Measurements from ENCODE around the gene BCAS4.
"Not testable (repeated sequence)": the region's sequence is repeated elsewhere in the genome, so short reads cannot be mapped to it uniquely, and the experiment has no call there.

The BCAS4 gene

GRCh38 chr20:50797142-50797541 is 2.3 kb downstream of the BCAS4 start:
- no peak for DNase-seq
- Histone ChIP-seq H3K4me3 (ENCODE audit: low read depth, low read length) (no peak overlapping the region), H3K36me3 (no peaks in the 10 kb centered on the region), H3K27ac (no peak overlapping the region), H3K27me3 (ENCODE audit: insufficient read depth, low read depth, severe bottlenecking) (peaks cover 2% of the 10 kb centered on the region), H3K9me3 (ENCODE audit: severe bottlenecking) (no peaks in the 10 kb centered on the region)
- no peak for TF ChIP-seq CTCF (IDR thresholded peaks at IDR 0.05; ENCODE audit: low read depth, low read length)

GRCh38 chr20:50798650-50799049 is 3.8 kb downstream of the BCAS4 start:
- H3K27ac ChIP-seq: no peak overlapping the region
- no peak for TF ChIP-seq CTCF (IDR thresholded peaks at IDR 0.05; ENCODE audit: low read depth, low read length)
- no peak for DNase-seq
- peaks cover 2% of the 10 kb centered on the region for H3K27me3 ChIP-seq (ENCODE audit: insufficient read depth, low read depth, severe bottlenecking)
- no peak overlapping the region for H3K4me3 ChIP-seq (ENCODE audit: low read depth, low read length)
- no peaks in the 10 kb centered on the region for H3K9me3 ChIP-seq (ENCODE audit: severe bottlenecking)
- H3K36me3 ChIP-seq: no peaks in the 10 kb centered on the region

GRCh38 chr20:50799176-50799889 is 4.5 kb downstream of the BCAS4 start:
- no peak for TF ChIP-seq CTCF (IDR thresholded peaks at IDR 0.05; ENCODE audit: low read depth, low read length)
- Histone ChIP-seq H3K27ac (no peak overlapping the region), H3K27me3 (ENCODE audit: insufficient read depth, low read depth, severe bottlenecking) (peaks cover 2% of the 10 kb centered on the region), H3K36me3 (no peaks in the 10 kb centered on the region), H3K4me3 (ENCODE audit: low read depth, low read length) (no peak overlapping the region), H3K9me3 (ENCODE audit: severe bottlenecking) (no peaks in the 10 kb centered on the region)
- no peak for DNase-seq

GRCh38 chr20:50799890-50800550 is 5.2 kb downstream of the BCAS4 start:
- H3K4me3 ChIP-seq (ENCODE audit: low read depth, low read length): no peak overlapping the region
- H3K27me3 ChIP-seq (ENCODE audit: insufficient read depth, low read depth, severe bottlenecking): peaks cover 2% of the 10 kb centered on the region
- TF ChIP-seq CTCF (IDR thresholded peaks at IDR 0.05; ENCODE audit: low read depth, low read length): no peak

GRCh38 chr20:50800986-50801746 is 6.3 kb downstream of the BCAS4 start:
- DNase-seq; H3K9me3 ChIP-seq (ENCODE audit: severe bottlenecking); H3K27ac ChIP-seq; H3K4me3 ChIP-seq (ENCODE audit: low read depth, low read length); H3K27me3 ChIP-seq (ENCODE audit: insufficient read depth, low read depth, severe bottlenecking); H3K36me3 ChIP-seq: not testable (repeated sequence)

More at GRCh38 chr20:50799890-50800550, 5.2 kb downstream of the BCAS4 start:
- H3K36me3 ChIP-seq: no peaks in the 10 kb centered on the region
- H3K9me3 ChIP-seq (ENCODE audit: severe bottlenecking): no peaks in the 10 kb centered on the region
- no peak for DNase-seq
- no peak overlapping the region for H3K27ac ChIP-seq

- H3K4me3 ChIP-seq (ENCODE audit: low read depth, low read length): no peak overlapping the region
- no peaks in the 10 kb centered on the region for H3K36me3 ChIP-seq
- no peak for TF ChIP-seq CTCF (IDR thresholded peaks at IDR 0.05; ENCODE audit: low read depth, low read length)
- DNase-seq: no peak
- H3K27ac ChIP-seq: no peak overlapping the region
- H3K9me3 ChIP-seq (ENCODE audit: severe bottlenecking): no peaks in the 10 kb centered on the region
- H3K27me3 ChIP-seq (ENCODE audit: insufficient read depth, low read depth, severe bottlenecking): no peaks in the 10 kb centered on the region
Measured at GRCh38 chr20:50801747-50802125, 6.9 kb downstream of the BCAS4 start.

All from WERI-Rb-1 (cell line).